Measurements from ENCODE around the gene ZNF212. TPM values are rescaled to one million over a fixed set of nuclear protein-coding genes. Genes with fewer than 3 reads are reported as not detected.

ZNF212 gene
- total and polyA plus RNA-seq, 4 donors, result 7.8 to 11.7 (median 10.1) TPM

DNA sequence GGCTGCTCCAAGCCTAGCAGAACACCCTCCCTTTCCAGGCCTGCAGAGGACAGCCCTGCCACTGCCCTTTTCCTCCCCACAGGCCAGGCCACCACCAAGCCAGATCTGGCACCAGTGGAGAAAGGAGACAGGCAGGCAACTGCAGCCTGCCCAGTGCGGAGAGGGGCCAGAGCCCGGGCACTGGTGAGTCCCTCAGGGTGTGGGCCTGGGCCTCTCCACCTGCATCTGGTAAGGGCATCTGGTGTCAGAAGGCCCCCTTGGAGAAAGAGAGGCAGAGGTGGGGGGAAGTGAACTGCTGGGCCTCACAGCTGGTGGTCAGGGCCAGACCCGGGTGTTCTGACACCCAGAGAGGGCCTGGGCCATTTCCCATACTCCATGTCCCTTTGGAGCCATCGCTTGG lies 50.4 kb downstream of the ZNF212 start:
- Histone ChIP-seq H3K4me3 (ENCODE audit: low read length in 2 of 2) (no peak overlapping the region), H3K9me3 (ENCODE audit: control insufficient read depth, low read length) (no peaks in the 10 kb centered on the region)
- intact Hi-C loops (cut with DNase I), result loop anchor here in 1 of 2 donors (10.0 kb wide), 2 partner anchors 135 to 205 kb away; partner anchors contain the start of gene ZNF746

DNA sequence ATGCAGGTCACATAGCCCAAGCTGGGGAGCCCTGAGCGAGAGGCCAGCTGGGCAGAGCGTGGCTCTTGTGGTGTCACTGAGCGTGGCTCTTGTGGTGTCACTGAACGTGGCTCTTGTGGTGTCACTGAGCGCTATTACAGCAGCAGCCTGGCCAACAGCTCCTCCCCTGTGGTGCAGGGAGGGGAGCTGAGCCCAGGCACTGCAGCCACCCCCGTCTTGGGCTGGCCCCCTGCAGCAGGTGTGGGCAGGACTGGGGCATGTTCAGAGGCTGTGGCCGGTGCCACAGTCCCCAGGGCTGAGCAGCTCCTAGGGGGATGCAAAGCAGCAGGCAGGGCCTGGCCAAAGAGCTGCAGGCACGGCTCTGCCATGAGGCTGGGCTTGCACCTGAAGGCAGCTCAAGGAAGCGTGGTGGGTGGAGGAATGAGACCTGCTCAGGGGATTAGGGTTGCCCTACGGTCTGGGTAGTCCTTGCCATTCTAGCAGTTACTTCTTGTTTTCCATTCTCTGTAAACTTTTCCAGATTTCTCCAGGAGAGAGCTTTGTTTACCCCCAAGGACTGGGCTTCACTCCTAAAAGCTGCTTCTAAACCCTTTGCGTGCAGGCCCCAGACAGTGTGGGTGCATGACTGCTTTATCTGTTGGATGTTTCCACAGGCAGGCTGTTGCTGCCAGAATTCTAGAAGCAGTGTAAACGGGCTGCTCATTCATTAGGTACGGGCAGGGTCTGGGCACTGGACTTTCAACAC lies 51.8 kb downstream of the ZNF212 start:
- peak in 1 of 2 donors; percentile 55 for DNase-seq
- Histone ChIP-seq H3K27me3 (ENCODE audit: control insufficient read depth in 1 of 2, insufficient read depth in 2 of 2, low read length in 1 of 2) (no peaks in the 10 kb centered on the region), H3K4me1 (ENCODE audit: control insufficient read depth in 1 of 2, insufficient read depth in 2 of 2, low read length in 2 of 2) (no peaks in the 10 kb centered on the region), H3K9me3 (ENCODE audit: control insufficient read depth, low read length) (no peaks in the 10 kb centered on the region), H3K27ac (ENCODE audit: low read depth in 1 of 2, low read length in 2 of 2) (no peak overlapping the region), H3K36me3 (ENCODE audit: control insufficient read depth in 1 of 2, insufficient read depth in 2 of 2, low read length in 1 of 2) (peaks cover 0 to 3% of the 10 kb centered on the region in 2 donors), H3K4me3 (ENCODE audit: low read length in 2 of 2) (no peak overlapping the region)
- ATAC-seq (ENCODE audit: low FRiP score), result no peak
- WGBS, 2 donors, result 88 to 91% methylated on average over 13 of the region's 13 CpGs
- intact Hi-C loops (cut with DNase I), result no loop called here

More for the DNA sequence above, 50.4 kb downstream of the ZNF212 start:
- Histone ChIP-seq H3K27ac (ENCODE audit: low read depth in 1 of 2, low read length in 2 of 2) (no peak overlapping the region), H3K4me1 (ENCODE audit: control insufficient read depth in 1 of 2, insufficient read depth in 2 of 2, low read length in 2 of 2) (no peaks in the 10 kb centered on the region), H3K27me3 (ENCODE audit: control insufficient read depth in 1 of 2, insufficient read depth in 2 of 2, low read length in 1 of 2) (no peaks in the 10 kb centered on the region), H3K36me3 (ENCODE audit: control insufficient read depth in 1 of 2, insufficient read depth in 2 of 2, low read length in 1 of 2) (peaks cover 0 to 3% of the 10 kb centered on the region in 2 donors)
- DNase-seq, result peak in 1 of 2 donors; percentile 56
- WGBS, 2 donors, result 94 to 97% methylated on average over 4 of the region's 4 CpGs
- ATAC-seq (ENCODE audit: low FRiP score), result no peak

- intact Hi-C loops (cut with DNase I), result no loop called here
- Histone ChIP-seq H3K36me3 (ENCODE audit: control insufficient read depth in 1 of 2, insufficient read depth in 2 of 2, low read length in 1 of 2) (peaks cover 0 to 3% of the 10 kb centered on the region in 2 donors), H3K27me3 (ENCODE audit: control insufficient read depth in 1 of 2, insufficient read depth in 2 of 2, low read length in 1 of 2) (no peaks in the 10 kb centered on the region), H3K4me3 (ENCODE audit: low read length in 2 of 2) (no peak overlapping the region), H3K27ac (ENCODE audit: low read depth in 1 of 2, low read length in 2 of 2) (no peak overlapping the region), H3K9me3 (ENCODE audit: control insufficient read depth, low read length) (no peaks in the 10 kb centered on the region), H3K4me1 (ENCODE audit: control insufficient read depth in 1 of 2, insufficient read depth in 2 of 2, low read length in 2 of 2) (no peaks in the 10 kb centered on the region)
- DNase-seq, result peak in 1 of 2 donors; percentile 23
- ATAC-seq (ENCODE audit: low FRiP score), result no peak
- 88% methylated on average over 16 of the region's 16 CpGs for WGBS, 2 donors
Observed at GRCh38 chr7:149291781-149292461, 52.5 kb downstream of the ZNF212 start.

GRCh38 chr7:149292462-149292823 lies 53.0 kb downstream of the ZNF212 start:
- Histone ChIP-seq H3K36me3 (ENCODE audit: control insufficient read depth in 1 of 2, insufficient read depth in 2 of 2, low read length in 1 of 2) (peaks cover 0 to 3% of the 10 kb centered on the region in 2 donors), H3K4me3 (ENCODE audit: low read length in 2 of 2) (no peak overlapping the region), H3K27me3 (ENCODE audit: control insufficient read depth in 1 of 2, insufficient read depth in 2 of 2, low read length in 1 of 2) (no peaks in the 10 kb centered on the region), H3K4me1 (ENCODE audit: control insufficient read depth in 1 of 2, insufficient read depth in 2 of 2, low read length in 2 of 2) (no peaks in the 10 kb centered on the region), H3K27ac (ENCODE audit: low read depth in 1 of 2, low read length in 2 of 2) (no peak overlapping the region), H3K9me3 (ENCODE audit: control insufficient read depth, low read length) (no peaks in the 10 kb centered on the region)
- no peak for ATAC-seq (ENCODE audit: low FRiP score)
- peak in 1 of 2 donors; percentile 45 for DNase-seq
- WGBS, 2 donors, result 72 to 76% methylated on average over 9 of the region's 9 CpGs
- intact Hi-C loops (cut with DNase I), result no loop called here

DNA sequence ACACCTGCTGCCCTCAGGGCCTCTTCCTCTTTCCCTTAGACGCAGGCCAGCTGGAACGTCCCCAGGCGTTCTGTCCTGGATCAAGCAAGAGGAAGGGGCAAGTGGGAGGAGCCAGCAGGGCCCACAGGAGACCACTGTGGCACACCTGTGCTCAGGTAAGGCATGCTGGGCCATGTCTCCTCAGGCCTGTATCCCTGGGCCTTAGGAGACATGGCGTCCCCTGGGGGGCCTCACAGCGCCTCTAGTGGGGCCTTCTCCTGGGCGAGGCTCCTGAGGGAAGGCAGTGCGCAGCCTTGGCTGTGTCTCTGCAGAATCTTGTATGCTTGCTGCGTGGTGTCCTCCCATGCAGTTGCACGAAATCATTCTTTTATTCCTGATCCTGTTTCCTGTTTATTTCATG lies 53.9 kb downstream of the ZNF212 start:
- intact Hi-C loops (cut with DNase I), result no loop called here
- no peaks in the 10 kb centered on the region for H3K27me3 ChIP-seq (ENCODE audit: control insufficient read depth in 1 of 2, insufficient read depth in 2 of 2, low read length in 1 of 2)
- no peak for ATAC-seq (ENCODE audit: low FRiP score)
- DNase-seq, result peak in 1 of 2 donors; percentile 46
- peaks cover 0 to 3% of the 10 kb centered on the region in 2 donors for H3K36me3 ChIP-seq (ENCODE audit: control insufficient read depth in 1 of 2, insufficient read depth in 2 of 2, low read length in 1 of 2)
- no peaks in the 10 kb centered on the region for H3K4me1 ChIP-seq (ENCODE audit: control insufficient read depth in 1 of 2, insufficient read depth in 2 of 2, low read length in 2 of 2)
- no peak overlapping the region for H3K27ac ChIP-seq (ENCODE audit: low read depth in 1 of 2, low read length in 2 of 2)
- H3K4me3 ChIP-seq (ENCODE audit: low read length in 2 of 2), result no peak overlapping the region
- no peaks in the 10 kb centered on the region for H3K9me3 ChIP-seq (ENCODE audit: control insufficient read depth, low read length)
- 93 to 94% methylated on average over 9 of the region's 9 CpGs for WGBS, 2 donors

DNA sequence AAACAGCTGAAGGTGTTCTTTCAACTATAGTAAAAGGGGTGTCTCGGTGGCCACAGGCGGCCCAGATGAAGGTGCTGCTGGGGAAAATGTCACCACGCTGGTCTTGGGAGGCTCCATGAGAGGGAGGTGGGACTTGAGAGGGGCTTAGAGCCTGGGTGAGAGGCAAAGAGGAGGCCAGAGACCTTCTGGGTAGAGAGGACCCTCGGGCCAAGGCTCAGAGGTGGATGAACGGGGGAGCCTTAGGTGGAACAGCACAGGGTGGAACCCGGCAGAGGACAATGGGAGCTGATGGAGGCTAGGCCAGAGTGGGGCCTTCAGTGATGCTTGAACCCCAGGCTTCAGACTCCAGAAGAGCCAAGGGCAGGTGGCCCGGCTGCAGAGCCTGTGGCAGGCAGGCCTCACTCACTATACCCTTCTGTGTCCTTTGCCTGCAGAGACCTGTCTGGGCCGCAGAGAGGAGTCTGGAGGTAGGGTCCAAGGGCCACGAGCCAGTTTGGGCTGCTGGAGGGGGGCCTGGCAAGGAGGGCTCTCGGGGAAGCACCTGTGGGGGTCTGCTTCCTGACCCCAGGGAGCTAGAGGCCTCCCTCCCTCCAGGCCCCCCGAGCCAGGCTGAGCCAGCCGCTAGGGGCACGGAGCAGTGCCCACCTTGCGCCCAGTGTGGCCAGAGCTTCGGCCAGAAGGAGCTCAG lies 54.6 kb downstream of the ZNF212 start:
- H3K4me3 ChIP-seq (ENCODE audit: low read length in 2 of 2), result no peak overlapping the region
- ATAC-seq (ENCODE audit: low FRiP score) (no peak), DNase-seq (peak in 1 of 2 donors; percentile 58)
- no peaks in the 10 kb centered on the region for H3K4me1 ChIP-seq (ENCODE audit: control insufficient read depth in 1 of 2, insufficient read depth in 2 of 2, low read length in 2 of 2)
- 93 to 96% methylated on average over 14 to 15 of the region's 15 CpGs for WGBS, 2 donors
- intact Hi-C loops (cut with DNase I), result no loop called here
- H3K27ac ChIP-seq (ENCODE audit: low read depth in 1 of 2, low read length in 2 of 2), result no peak overlapping the region
- H3K36me3 ChIP-seq (ENCODE audit: control insufficient read depth in 1 of 2, insufficient read depth in 2 of 2, low read length in 1 of 2), result peaks cover 0 to 3% of the 10 kb centered on the region in 2 donors
- no peaks in the 10 kb centered on the region for H3K9me3 ChIP-seq (ENCODE audit: control insufficient read depth, low read length)
- no peaks in the 10 kb centered on the region for H3K27me3 ChIP-seq (ENCODE audit: control insufficient read depth in 1 of 2, insufficient read depth in 2 of 2, low read length in 1 of 2)

- intact Hi-C loops (cut with DNase I), result no loop called here
- Histone ChIP-seq H3K27me3 (ENCODE audit: control insufficient read depth in 1 of 2, insufficient read depth in 2 of 2, low read length in 1 of 2) (no peaks in the 10 kb centered on the region), H3K4me3 (ENCODE audit: low read length in 2 of 2) (no peak overlapping the region), H3K9me3 (ENCODE audit: control insufficient read depth, low read length) (no peaks in the 10 kb centered on the region), H3K27ac (ENCODE audit: low read depth in 1 of 2, low read length in 2 of 2) (no peak overlapping the region), H3K4me1 (ENCODE audit: control insufficient read depth in 1 of 2, insufficient read depth in 2 of 2, low read length in 2 of 2) (no peaks in the 10 kb centered on the region), H3K36me3 (ENCODE audit: control insufficient read depth in 1 of 2, insufficient read depth in 2 of 2, low read length in 1 of 2) (peaks cover 0 to 3% of the 10 kb centered on the region in 2 donors)
- DNase-seq (peak in 1 of 2 donors; percentile 70), ATAC-seq (ENCODE audit: low FRiP score) (no peak)
- WGBS, 2 donors, result 96 to 97% methylated on average over 55 of the region's 55 CpGs
Observed at GRCh38 chr7:149294634-149295480, 55.4 kb downstream of the ZNF212 start.

DNA sequence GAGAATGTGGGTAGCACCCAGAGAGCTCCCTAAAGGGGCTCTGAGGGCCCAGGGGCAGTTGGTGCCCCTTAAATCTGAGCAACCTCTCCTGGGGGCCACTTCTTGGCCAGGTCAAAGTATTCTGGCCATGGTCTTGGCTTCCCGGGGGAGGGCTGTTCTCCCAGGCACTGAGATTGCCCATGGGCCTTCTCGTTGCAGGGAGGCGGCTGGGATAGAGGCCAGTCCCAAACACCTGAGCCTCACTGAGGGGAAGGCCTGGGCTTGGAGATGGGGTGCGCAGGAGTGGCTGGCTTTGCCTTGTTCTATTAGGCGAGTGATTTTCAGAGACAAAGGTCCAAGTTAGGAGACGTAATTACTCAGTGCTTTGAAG lies 56.0 kb downstream of the ZNF212 start:
- Histone ChIP-seq H3K4me3 (ENCODE audit: low read length in 2 of 2) (no peak overlapping the region), H3K27me3 (ENCODE audit: control insufficient read depth in 1 of 2, insufficient read depth in 2 of 2, low read length in 1 of 2) (no peaks in the 10 kb centered on the region), H3K36me3 (ENCODE audit: control insufficient read depth in 1 of 2, insufficient read depth in 2 of 2, low read length in 1 of 2) (peaks cover 0 to 3% of the 10 kb centered on the region in 2 donors), H3K9me3 (ENCODE audit: control insufficient read depth, low read length) (no peaks in the 10 kb centered on the region), H3K4me1 (ENCODE audit: control insufficient read depth in 1 of 2, insufficient read depth in 2 of 2, low read length in 2 of 2) (no peaks in the 10 kb centered on the region), H3K27ac (ENCODE audit: low read depth in 1 of 2, low read length in 2 of 2) (no peak overlapping the region)
- intact Hi-C loops (cut with DNase I), result no loop called here
- 94 to 96% methylated on average over 6 of the region's 6 CpGs for WGBS, 2 donors
- DNase-seq (peak in 1 of 2 donors; percentile 61), ATAC-seq (ENCODE audit: low FRiP score) (no peak)
